Left lung (tissue), 10 donors: Measurements from ENCODE around the gene CMTM4. TPM values are rescaled to one million over a fixed set of nuclear protein-coding genes. Genes with fewer than 3 reads are reported as not detected.

Experiments
- ATAC-seq: fragments of 200-7000 bp; cut with Tn5 transposase; one replicate; pipeline ENCODE4 v1.9.1; 2020; ENCODE audit warnings: moderate library complexity
- DNase-seq, 4 donors: peaks; one replicate each; pipeline ENCODE4 v3.0.0-alpha.2; 2013 to 2020
- H3K27ac ChIP-seq, 2 donors: fragments of 200-600 bp; sonication (generic) in 1 of 2; one replicate each; pipeline versions ENCODE4 v1.5.0 to v1.8.0; 2020 to 2021
- H3K27me3 ChIP-seq, 2 donors: fragments of 200-600 bp; sonication (generic) in 1 of 2; one replicate each; pipeline versions ENCODE4 v1.5.0 to v1.8.0; 2020 to 2021
- H3K36me3 ChIP-seq, 2 donors: fragments of 200-600 bp; sonication (generic) in 1 of 2; one replicate each; pipeline versions ENCODE4 v1.5.0 to v1.8.0; 2020 to 2021
- H3K4me1 ChIP-seq, 2 donors: fragments of 200-600 bp; one replicate each; pipeline ENCODE4 v1.8.0; 2021
- H3K4me3 ChIP-seq, 2 donors: fragments of 200-600 bp; sonication (generic) in 1 of 2; one replicate each; pipeline versions ENCODE4 v1.5.0 to v1.8.0; 2020 to 2021; ENCODE audit warnings: mild to moderate bottlenecking in 1 of 2
- H3K9me3 ChIP-seq, 2 donors: fragments of 200-600 bp; sonication (generic) in 1 of 2; one replicate each; pipeline versions ENCODE4 v1.5.0 to v1.8.0; 2020 to 2021
- CTCF ChIP-seq, 2 donors: fragments of 200-600 bp; sonication (generic) in 1 of 2; IDR thresholded peaks; one replicate each; pipeline versions ENCODE4 v1.5.0 to v1.8.0; 2021; ENCODE audit warnings: antibody characterized with exemption in 2 of 2
- intact Hi-C, 2 donors: fragments of 100-400 bp; cut with DNase I; formaldehyde crosslinking; loops; one replicate each; pipeline versions ENCODE4 v1.11.2 to v1.14.2; 2022
- polyA plus RNA-seq, 6 donors: library from polyadenylated mRNA; unstranded; fragments of 120-200 nt; gene quantifications; one replicate each; pipeline ENCODE4 v1.2.1, GENCODE V29; 2013; ENCODE audit not compliant: insufficient read length in 6 of 6
- total RNA-seq, 2 donors: library from RNA; stranded (reverse); fragmentation: NEBNext Ultra II Directional; extraction: Animal tissue kit (Norgen Biotek cat#: 25700); gene quantifications; one replicate each; pipeline ENCODE4 v1.2.1, GENCODE V29; 2021
- donor health status: DM: no; HTN: yes; CAD: no.
- donor health status: DM: no; HTN: no; CAD: no.

CMTM4 gene
- total and polyA plus RNA-seq, 8 donors, result 25.2 to 72.3 (median 34.6) TPM

GRCh38 chr16:66566051-66566901 lies 130.3 kb downstream of the CMTM4 start, which contains the start of gene CMTM1:
Gene CMTM1 (plus strand): TSS chr16:66566439. CDS start chr16:66566514, 75 bp downstream.
- intact Hi-C loops, result no loop called here
- peaks cover 0 to 61% of the 10 kb centered on the region in 2 donors for H3K36me3 ChIP-seq
- peaks cover 0 to 28% of the 10 kb centered on the region in 2 donors for H3K4me1 ChIP-seq
- no peaks in the 10 kb centered on the region for H3K9me3 ChIP-seq
- H3K27ac ChIP-seq, result no peak within 1 kb of the TSS
- no peak within 1 kb of the TSS for H3K4me3 ChIP-seq
- ATAC-seq (no peak), DNase-seq (no peak)
- no peaks in the 10 kb centered on the region for H3K27me3 ChIP-seq
- no peak for TF ChIP-seq CTCF (IDR thresholded peaks at IDR 0.05)

Other genes with a start within 250 kb of the CMTM4 start
- gene TK2, start 146.6 kb downstream of the CMTM4 start, total RNA-seq, result 10 to 100 TPM; 38.4 to 41.2 TPM
- gene TK2, start 146.6 kb downstream of the CMTM4 start, polyA plus RNA-seq, result 10 to 100 TPM; 31.4 to 36.8 (median 34.3) TPM
- gene CKLF, start 144.2 kb downstream of the CMTM4 start, total RNA-seq, result 10 to 100 TPM; 42.3 to 66.3 TPM
- gene CKLF, start 144.2 kb downstream of the CMTM4 start, polyA plus RNA-seq, result 10 to 100 TPM; 41.6 to 54.6 (median 42.9) TPM
- gene CMTM1, start 130.3 kb downstream of the CMTM4 start, total RNA-seq, result 10 to 100 TPM in 1 of 2 donors, 1 to 10 TPM in 1; 5.7 to 10.0 TPM
- gene CMTM1, start 130.3 kb downstream of the CMTM4 start, polyA plus RNA-seq, result 10 to 100 TPM in 1 of 6 donors, 1 to 10 TPM in 5; 7.4 to 10.1 (median 9.5) TPM
- gene CMTM2, start 117.3 kb downstream of the CMTM4 start, total RNA-seq, result 1 to 10 TPM in 1 of 2 donors, under 1 TPM in 1; 0.52 to 5.4 TPM
- gene CMTM2, start 117.3 kb downstream of the CMTM4 start, polyA plus RNA-seq, result 1 to 10 TPM in 3 of 6 donors, under 1 TPM in 3; 0.77 to 2.1 (median 0.96) TPM
- gene CMTM3, start 92.0 kb downstream of the CMTM4 start, total RNA-seq, result 10 to 100 TPM; 42.6 to 51.5 TPM
- gene CMTM3, start 92.0 kb downstream of the CMTM4 start, polyA plus RNA-seq, result 100 to 1,000 TPM in 2 of 6 donors, 10 to 100 TPM in 4; 80.3 to 102 (median 87.5) TPM
- 100 to 1,000 TPM; 118 to 141 TPM for gene DYNC1LI2, start 54.9 kb upstream of the CMTM4 start, total RNA-seq
- 100 to 1,000 TPM; 137 to 162 (median 147) TPM for gene DYNC1LI2, start 54.9 kb upstream of the CMTM4 start, polyA plus RNA-seq
- not detected for gene TERB1, start 104.8 kb upstream of the CMTM4 start, total RNA-seq
- under 1 TPM; 0.07 to 0.46 (median 0.13) TPM for gene TERB1, start 104.8 kb upstream of the CMTM4 start, polyA plus RNA-seq
- 10 to 100 TPM; 41.8 to 45.2 TPM for gene NAE1, start 134.2 kb upstream of the CMTM4 start, total RNA-seq
- 10 to 100 TPM; 79.1 to 98.9 (median 88.1) TPM for gene NAE1, start 134.2 kb upstream of the CMTM4 start, polyA plus RNA-seq
- not detected for gene CA7, start 147.7 kb upstream of the CMTM4 start, total RNA-seq
- not detected for gene CA7, start 147.7 kb upstream of the CMTM4 start, polyA plus RNA-seq
- 10 to 100 TPM; 17.4 to 36.3 TPM for gene PDP2, start 183.8 kb upstream of the CMTM4 start, total RNA-seq
- 10 to 100 TPM in 2 of 6 donors, 1 to 10 TPM in 4; 8.9 to 10.8 (median 9.2) TPM for gene PDP2, start 183.8 kb upstream of the CMTM4 start, polyA plus RNA-seq
- gene CDH16, start 222.1 kb upstream of the CMTM4 start, total RNA-seq, result under 1 TPM in 1 of 2 donors, not detected in 1; 0.32 TPM
- gene CDH16, start 222.1 kb upstream of the CMTM4 start, polyA plus RNA-seq, result 10 to 100 TPM; 23.8 to 68.1 (median 49.1) TPM
- gene RRAD, start 228.8 kb upstream of the CMTM4 start, total RNA-seq, result 10 to 100 TPM in 1 of 2 donors, 1 to 10 TPM in 1; 8.2 to 31.8 TPM
- 10 to 100 TPM in 2 of 6 donors, 1 to 10 TPM in 4; 8.1 to 14.3 (median 9.0) TPM for gene RRAD, start 228.8 kb upstream of the CMTM4 start, polyA plus RNA-seq
- gene CIAO2B, start 237.7 kb upstream of the CMTM4 start, total RNA-seq, result 10 to 100 TPM; 81.7 to 82.5 TPM
- 10 to 100 TPM; 70.9 to 84.0 (median 80.8) TPM for gene CIAO2B, start 237.7 kb upstream of the CMTM4 start, polyA plus RNA-seq
- gene CES2, start 238.8 kb upstream of the CMTM4 start, total RNA-seq, result 10 to 100 TPM; 31.7 to 38.4 TPM
- 10 to 100 TPM; 33.0 to 41.8 (median 35.7) TPM for gene CES2, start 238.8 kb upstream of the CMTM4 start, polyA plus RNA-seq